Neuronal stem cell (in vitro differentiated cells): ENCODE measurements around the gene PPM1L.

Experiments used
- DNase-seq: peaks from one replicate; pipeline ENCODE4 v3.0.0-alpha.2; 2013; ENCODE audit warnings: low spot score
- H2AFZ ChIP-seq: one replicate; pipeline ENCODE4 v1.6.1; 2013; ENCODE audit warnings: mild to moderate bottlenecking, low read length, inconsistent platforms
- H2AK5ac ChIP-seq: 2 replicates; pipeline ENCODE4 v1.6.1; 2013; ENCODE audit warnings: low read depth, mild to moderate bottlenecking, inconsistent platforms, low read length, moderate library complexity, mixed read lengths
- H2BK120ac ChIP-seq: 2 replicates; pipeline ENCODE4 v1.6.1; 2013; ENCODE audit warnings: low read depth, mild to moderate bottlenecking, inconsistent platforms, low read length, moderate library complexity, mixed read lengths
- H2BK12ac ChIP-seq: one replicate; pipeline ENCODE4 v1.6.1; 2013; ENCODE audit warnings: low read length, inconsistent platforms
- H2BK15ac ChIP-seq: 2 replicates; pipeline ENCODE4 v1.6.1; 2013; ENCODE audit warnings: mild to moderate bottlenecking, low read length, inconsistent platforms, mixed read lengths
- H2BK5ac ChIP-seq: one replicate; pipeline ENCODE4 v1.6.1; 2013; ENCODE audit warnings: inconsistent platforms, mild to moderate bottlenecking, low read length, moderate library complexity
- H3K14ac ChIP-seq: one replicate; pipeline ENCODE4 v1.6.1; 2013; ENCODE audit warnings: low read length, inconsistent platforms
- H3K18ac ChIP-seq: 2 replicates; pipeline ENCODE4 v1.6.1; 2013; ENCODE audit warnings: low read length, inconsistent platforms
- H3K23ac ChIP-seq: 2 replicates; pipeline ENCODE4 v1.6.1; 2013; ENCODE audit warnings: low read depth, mild to moderate bottlenecking, mixed read lengths, low read length, inconsistent platforms; ENCODE audit not compliant: poor library complexity
- H3K27ac ChIP-seq: replicated peaks from 3 replicates; pipeline ENCODE4 v1.5.1; 2013; ENCODE audit warnings: low read length, inconsistent platforms
- H3K27me3 ChIP-seq, 3 experiments: 2 replicates each; pipeline ENCODE4 v1.6.1; 2013; ENCODE audit warnings: low read length in 3 of 3, mild to moderate bottlenecking in 2 of 3, inconsistent platforms in 1 of 3, low read depth in 1 of 3, mixed read lengths in 1 of 3, moderate library complexity in 1 of 3; ENCODE audit not compliant: control insufficient read depth in 3 of 3, insufficient read depth in 3 of 3
- H3K36me3 ChIP-seq, 2 donors: replicated peaks in 1 of 2; 2 replicates each; pipeline ENCODE4 v1.6.1; 2013; ENCODE audit warnings: low read length in 2 of 2; ENCODE audit not compliant: control insufficient read depth in 2 of 2, insufficient read depth in 2 of 2
- H3K4ac ChIP-seq: 2 replicates; pipeline ENCODE4 v1.6.1; 2013; ENCODE audit warnings: inconsistent platforms, mild to moderate bottlenecking, low read length, moderate library complexity
- H3K4me1 ChIP-seq, 2 donors: 1 replicate in 1 of 2; 2 replicates in 1 of 2; pipeline ENCODE4 v1.6.1; 2013; ENCODE audit warnings: low read length in 2 of 2, low read depth in 1 of 2; ENCODE audit not compliant: control insufficient read depth in 2 of 2, insufficient read depth in 1 of 2
- H3K4me2 ChIP-seq: one replicate; pipeline ENCODE4 v1.6.1; 2013; ENCODE audit warnings: mild to moderate bottlenecking, low read length, inconsistent platforms; ENCODE audit not compliant: insufficient read depth, poor library complexity, severe bottlenecking
- H3K4me3 ChIP-seq, 2 donors: 2 replicates each; pipeline ENCODE4 v1.5.1; 2013; ENCODE audit warnings: low read length in 2 of 2, mild to moderate bottlenecking in 2 of 2, inconsistent platforms in 1 of 2, moderate library complexity in 1 of 2
- H3K79me1 ChIP-seq: one replicate; pipeline ENCODE4 v1.6.1; 2013; ENCODE audit warnings: low read depth, mild to moderate bottlenecking, inconsistent platforms, low read length, moderate library complexity
- H3K9ac ChIP-seq: one replicate; pipeline ENCODE4 v1.6.1; 2013; ENCODE audit warnings: mild to moderate bottlenecking, low read depth, low read length, inconsistent platforms; ENCODE audit not compliant: poor library complexity
- H3K9me3 ChIP-seq, 2 donors: replicated peaks in 1 of 2; 2 replicates each; pipeline versions ENCODE3 to v1.6.1; 2013; ENCODE audit warnings: low read length in 2 of 2, mild to moderate bottlenecking in 2 of 2, inconsistent platforms in 1 of 2, low read depth in 1 of 2, mixed read lengths in 1 of 2, moderate library complexity in 1 of 2; ENCODE audit not compliant: control insufficient read depth in 2 of 2, insufficient read depth in 1 of 2
- H4K8ac ChIP-seq: one replicate; pipeline ENCODE4 v1.6.1; 2013; ENCODE audit warnings: low read depth, mild to moderate bottlenecking, inconsistent platforms, low read length, moderate library complexity
- H4K91ac ChIP-seq: one replicate; pipeline ENCODE4 v1.6.1; 2013; ENCODE audit warnings: low read length, low read depth, mild to moderate bottlenecking, inconsistent platforms; ENCODE audit not compliant: poor library complexity
- WGBS, 2 donors: extraction: QIAGEN DNeasy Blood & Tissue Kit; methylation state at CpG; one replicate each; pipeline ENCODE4 v1.1.7; 2013; ENCODE audit warnings: missing lambda C conversion rate in 2 of 2, mixed read lengths in 1 of 2; ENCODE audit not compliant: insufficient read length in 2 of 2, insufficient replicate concordance in 1 of 2; ENCODE audit errors: extremely low coverage in 2 of 2; 5-methylcytosine and 5-hydroxymethylcytosine counted together

PPM1L gene

DNA sequence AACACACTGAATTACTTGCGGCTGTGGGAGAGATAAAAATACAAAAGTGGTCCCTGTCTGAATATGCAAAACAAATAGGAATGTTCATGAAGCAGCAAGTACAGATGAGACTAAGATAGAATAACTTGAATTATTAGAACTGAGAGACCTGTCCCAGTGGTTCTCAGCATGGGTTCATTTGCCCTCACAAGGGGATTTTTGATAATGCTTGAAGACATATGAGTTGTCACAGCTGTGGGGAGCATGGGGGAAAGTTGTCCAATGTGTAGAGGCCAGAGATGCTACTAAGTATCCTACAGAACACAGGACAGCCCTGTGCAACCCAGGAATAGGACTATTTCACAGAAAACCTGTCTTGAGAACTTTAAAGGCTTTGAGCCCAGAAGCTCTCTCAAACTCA is 22.4 kb downstream of the PPM1L start:
- Histone ChIP-seq H4K8ac (no peak overlapping the region), H3K36me3 (no peaks in the 10 kb centered on the region), H3K9ac (no peak overlapping the region), H4K91ac (no peak overlapping the region), H3K79me1 (no peaks in the 10 kb centered on the region), H2BK120ac (no peak overlapping the region), H3K4ac (no peak overlapping the region), H2AFZ (no peak overlapping the region), H2BK5ac (no peak overlapping the region), H2BK15ac (no peak overlapping the region), H3K4me3 (no peak overlapping the region), H3K4me2 (no peak overlapping the region), H2AK5ac (no peak overlapping the region), H3K14ac (no peak overlapping the region), H3K9me3 (no peaks in the 10 kb centered on the region), H3K18ac (no peak overlapping the region), H3K27ac (no peak overlapping the region), H2BK12ac (no peak overlapping the region), H3K23ac (no peak overlapping the region), H3K27me3 (no peaks in the 10 kb centered on the region), H3K4me1 (peaks cover 4 to 13% of the 10 kb centered on the region in 2 donors)
- DNase-seq, result no peak
- no CpG with 5 or more reads among the region's 1 CpG for WGBS, 2 donors

- H4K91ac ChIP-seq, result no peak overlapping the region
- no peak overlapping the region for H3K23ac ChIP-seq
- no peak overlapping the region for H2BK5ac ChIP-seq
- no peak overlapping the region for H2BK15ac ChIP-seq
- no peak overlapping the region for H3K9ac ChIP-seq
- H3K4me1 ChIP-seq, result peaks cover 4 to 13% of the 10 kb centered on the region in 2 donors
- no peak overlapping the region for H3K4ac ChIP-seq
- no peak overlapping the region for H2BK120ac ChIP-seq
- DNase-seq, result no peak
- no peaks in the 10 kb centered on the region for H3K27me3 ChIP-seq
- H3K4me2 ChIP-seq, result no peak overlapping the region
- no peak overlapping the region for H2AFZ ChIP-seq
- H4K8ac ChIP-seq, result no peak overlapping the region
- no peak overlapping the region for H3K4me3 ChIP-seq
- H3K36me3 ChIP-seq, result no peaks in the 10 kb centered on the region
- H3K9me3 ChIP-seq, result no peaks in the 10 kb centered on the region
- H3K14ac ChIP-seq, result no peak overlapping the region
- no peaks in the 10 kb centered on the region for H3K79me1 ChIP-seq
- WGBS, 2 donors, result no CpG with 5 or more reads among the region's 1 CpG
- no peak overlapping the region for H3K27ac ChIP-seq
- H2BK12ac ChIP-seq, result no peak overlapping the region
- H2AK5ac ChIP-seq, result no peak overlapping the region
- H3K18ac ChIP-seq, result no peak overlapping the region
Observed at GRCh38 chr3:160779040-160779439, 23.0 kb downstream of the PPM1L start.

DNA sequence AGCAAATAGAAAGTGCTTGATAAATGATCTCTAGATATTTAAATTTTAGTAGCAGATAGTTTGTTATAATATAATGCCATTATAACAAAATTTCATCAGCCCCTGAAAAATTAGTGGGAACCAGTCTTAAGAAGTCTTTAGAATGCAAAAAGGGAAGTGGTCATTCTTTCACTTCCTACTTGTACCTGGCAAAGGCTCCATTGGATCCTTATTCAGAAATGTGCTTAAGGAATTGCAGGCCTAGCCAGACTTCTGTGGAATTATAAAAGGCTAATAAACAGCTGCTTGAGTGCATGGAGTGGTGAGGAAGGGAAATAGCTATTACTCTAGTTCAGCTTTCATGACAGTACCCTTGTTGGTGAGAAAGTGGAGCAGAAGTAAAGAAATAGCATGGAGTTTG is 24.2 kb downstream of the PPM1L start:
- H3K18ac ChIP-seq, result no peak overlapping the region
- H3K23ac ChIP-seq, result no peak overlapping the region
- H2BK5ac ChIP-seq, result no peak overlapping the region
- H4K91ac ChIP-seq, result no peak overlapping the region
- no peak overlapping the region for H3K14ac ChIP-seq
- no peak overlapping the region for H3K4ac ChIP-seq
- no peak overlapping the region for H2BK120ac ChIP-seq
- no peak for DNase-seq
- H3K4me2 ChIP-seq, result no peak overlapping the region
- H3K9me3 ChIP-seq, result no peaks in the 10 kb centered on the region
- H3K36me3 ChIP-seq, result no peaks in the 10 kb centered on the region
- H3K4me3 ChIP-seq, result no peak overlapping the region
- no peak overlapping the region for H3K9ac ChIP-seq
- no peaks in the 10 kb centered on the region for H3K79me1 ChIP-seq
- no peak overlapping the region for H4K8ac ChIP-seq
- no peak overlapping the region for H2BK15ac ChIP-seq
- H3K4me1 ChIP-seq, result peaks cover 4 to 13% of the 10 kb centered on the region in 2 donors
- H2BK12ac ChIP-seq, result no peak overlapping the region
- no peak overlapping the region for H3K27ac ChIP-seq
- H3K27me3 ChIP-seq, result no peaks in the 10 kb centered on the region
- no peak overlapping the region for H2AK5ac ChIP-seq
- H2AFZ ChIP-seq, result no peak overlapping the region

DNA sequence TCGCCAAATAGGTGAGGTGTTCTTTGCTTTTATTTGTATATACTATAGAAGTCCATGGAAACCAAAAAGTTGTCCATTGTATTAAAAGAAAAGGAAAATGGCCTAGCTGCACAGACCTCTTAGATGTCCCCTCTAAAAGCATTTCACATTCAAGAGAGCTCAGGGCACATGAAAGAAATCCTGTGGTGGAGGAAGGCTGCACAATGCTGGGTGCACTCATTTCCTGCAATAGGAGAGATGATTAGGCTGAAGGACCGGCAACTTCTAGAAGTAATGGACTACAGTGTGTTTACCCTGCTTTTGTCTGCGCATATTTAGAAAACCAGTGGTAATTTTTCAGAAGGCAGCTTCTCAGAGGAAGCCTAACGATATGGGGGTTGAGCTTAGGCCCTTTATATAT is 25.4 kb downstream of the PPM1L start:
- H2BK12ac ChIP-seq, result no peak overlapping the region
- no peak overlapping the region for H3K4me3 ChIP-seq
- H3K4me1 ChIP-seq, result peaks cover 4 to 13% of the 10 kb centered on the region in 2 donors
- peak overlapping the region; percentile 21 for H2AFZ ChIP-seq
- DNase-seq, result no peak
- H3K4me2 ChIP-seq, result no peak overlapping the region
- no peak overlapping the region for H2BK5ac ChIP-seq
- no peak overlapping the region for H4K91ac ChIP-seq
- H3K27ac ChIP-seq, result no peak overlapping the region
- H2BK120ac ChIP-seq, result no peak overlapping the region
- no peak overlapping the region for H2AK5ac ChIP-seq
- H3K4ac ChIP-seq, result no peak overlapping the region
- H3K27me3 ChIP-seq, result no peaks in the 10 kb centered on the region
- no peak overlapping the region for H3K18ac ChIP-seq
- H3K9me3 ChIP-seq, result no peaks in the 10 kb centered on the region
- no peak overlapping the region for H3K9ac ChIP-seq
- H4K8ac ChIP-seq, result no peak overlapping the region
- H3K23ac ChIP-seq, result no peak overlapping the region
- no peaks in the 10 kb centered on the region for H3K79me1 ChIP-seq
- no peak overlapping the region for H2BK15ac ChIP-seq
- no peak overlapping the region for H3K14ac ChIP-seq
- no CpG with 5 or more reads among the region's 4 CpGs for WGBS, 2 donors
- H3K36me3 ChIP-seq, result no peaks in the 10 kb centered on the region
